GM12878 (cell line): Measurements from ENCODE around the gene DYSF. TPM values are rescaled to one million over a fixed set of nuclear protein-coding genes. Genes with fewer than 3 reads are reported as not detected.

Source experiments
- ATAC-seq: fragments of 200-7000 bp; cut with Tn5 transposase; 3 replicates; pipeline ENCODE4 v1.9.1; 2020; ENCODE audit warnings: mild to moderate bottlenecking, moderate library complexity
- BruUV-seq: library from RNA; stranded (reverse); fragments of 400-500 nt; replicated peaks from 2 replicates; lab custom pipeline; 2021; lab: Mats Ljungman, UMichigan
- CTCF ChIA-PET: fragments of 300-600 bp; sonication (Branson Sonifier 250); formaldehyde crosslinking; extraction: SDS; loops from one replicate; lab custom pipeline; 2021; ENCODE audit warnings: inconsistent platforms; lab: Yijun Ruan, JAX
- POLR2A ChIA-PET: fragments of 350-600 bp; formaldehyde crosslinking; extraction: SDS; loops from one replicate; lab custom pipeline; 2021; ENCODE audit warnings: inconsistent platforms; lab: Charles Lee
- RAD21 ChIA-PET: fragments of 300-600 bp; sonication (Branson Sonifier 250); formaldehyde crosslinking; loops from one replicate; lab custom pipeline; 2023; ENCODE audit warnings: antibody characterized with exemption; ENCODE audit not compliant: unreplicated experiment; lab: Charles Lee
- SMC1A ChIA-PET: fragments of 300-600 bp; sonication (Branson Sonifier 250); formaldehyde crosslinking; loops from one replicate; lab custom pipeline; 2023; ENCODE audit not compliant: unreplicated experiment, uncharacterized antibody; lab: Charles Lee
- DNase-seq: peaks from one replicate; pipeline ENCODE4 v3.0.0-alpha.2; 2011; ENCODE audit warnings: low read depth, low spot score
- FAIRE-seq: peaks from 3 replicates; lab custom pipeline; 2011; peaks lifted over from hg19 to GRCh38; lab: Jason Lieb, UNC
- H2AFZ ChIP-seq: 2 replicates; pipeline ENCODE4 v1.6.0; 2011; ENCODE audit warnings: low read depth, low read length, control low read depth; ENCODE audit not compliant: control insufficient read depth
- H3K27ac ChIP-seq: 2 replicates; pipeline ENCODE4 v1.5.1; 2011; ENCODE audit warnings: control low read depth; ENCODE audit not compliant: control insufficient read depth, insufficient read depth
- H3K27me3 ChIP-seq, 2 experiments: replicated peaks in 1 of 2; 2 replicates each; pipeline versions ENCODE4 v1.6.0 to v1.6.1; 2011; ENCODE audit warnings: low read length in 1 of 2; ENCODE audit not compliant: control insufficient read depth in 2 of 2, insufficient read depth in 2 of 2
- H3K36me3 ChIP-seq, 2 experiments: 2 replicates each; pipeline ENCODE4 v1.5.1; 2011; ENCODE audit warnings: low read length in 1 of 2; ENCODE audit not compliant: control insufficient read depth in 2 of 2, insufficient read depth in 2 of 2
- H3K4me1 ChIP-seq: 2 replicates; pipeline ENCODE4 v1.6.1; 2011; ENCODE audit warnings: mild to moderate bottlenecking, low read length, moderate library complexity, mixed read lengths; ENCODE audit not compliant: control insufficient read depth, insufficient read depth
- H3K4me2 ChIP-seq: 2 replicates; pipeline ENCODE4 v1.6.0; 2011; ENCODE audit warnings: control low read depth; ENCODE audit not compliant: control insufficient read depth, insufficient read depth
- H3K4me3 ChIP-seq: fragments of 200-600 bp; sonication (generic); 2 replicates; pipeline ENCODE4 v1.5.1; 2016
- H3K79me2 ChIP-seq: 2 replicates; pipeline ENCODE4 v1.6.0; 2011; ENCODE audit warnings: low read length; ENCODE audit not compliant: control insufficient read depth, insufficient read depth
- H3K9ac ChIP-seq: 2 replicates; pipeline ENCODE4 v1.8.0; 2011; ENCODE audit warnings: low read length, control low read depth, mixed read lengths; ENCODE audit not compliant: control insufficient read depth, insufficient read depth
- H3K9me3 ChIP-seq: replicated peaks from 3 replicates; pipeline ENCODE4 v1.5.1; 2011; ENCODE audit warnings: mild to moderate bottlenecking, low read length; ENCODE audit not compliant: control insufficient read depth, insufficient read depth
- H4K20me1 ChIP-seq: 2 replicates; pipeline ENCODE4 v1.6.0; 2011; ENCODE audit not compliant: control insufficient read depth, insufficient read depth
- E2F4 ChIP-seq: IDR thresholded peaks from 2 replicates; pipeline ENCODE4 v1.6.1; 2012; ENCODE audit warnings: low read depth, low read length, improper control_type of control experiment
- FOS ChIP-seq: IDR thresholded peaks from 3 replicates; pipeline ENCODE4 v1.6.1; 2011; ENCODE audit warnings: borderline replicate concordance; ENCODE audit not compliant: insufficient read length; ENCODE audit errors: extremely low read depth
- MYC ChIP-seq: IDR thresholded peaks from 2 replicates; pipeline ENCODE4 v1.6.1; 2011; ENCODE audit warnings: mild to moderate bottlenecking, low read length, moderate library complexity, inconsistent platforms; ENCODE audit not compliant: insufficient read depth, insufficient replicate concordance, insufficient read length, severe bottlenecking
- POLR2A ChIP-seq: IDR thresholded peaks from 2 replicates; pipeline ENCODE4 v1.6.1; 2011; ENCODE audit warnings: low read depth, mild to moderate bottlenecking, low read length
- POU2F2 ChIP-seq: IDR thresholded peaks from 3 replicates; pipeline ENCODE4 v1.6.1; 2011; ENCODE audit warnings: low read depth, mild to moderate bottlenecking, low read length, borderline replicate concordance
- RUNX3 ChIP-seq: IDR thresholded peaks from 2 replicates; pipeline ENCODE4 v1.6.1; 2012; ENCODE audit warnings: low read length, inconsistent platforms
- TARDBP ChIP-seq: IDR thresholded peaks from 2 replicates; pipeline ENCODE4 v1.6.1; 2016; ENCODE audit warnings: borderline replicate concordance
- WGBS: methylation state at CpG from one replicate; pipeline ENCODE4 v1.1.6; 2016; ENCODE audit warnings: low lambda C conversion rate; ENCODE audit not compliant: insufficient replicate concordance, insufficient coverage; ENCODE audit errors: missing lambda C conversion rate; 5-methylcytosine and 5-hydroxymethylcytosine counted together
- in situ Hi-C: fragments of 300-500 bp; cut with MboI; formaldehyde crosslinking; loops from 9 replicates; pipeline ENCODE4 v1.14.3; 2018; ENCODE audit warnings: mixed read lengths
- intact Hi-C: fragments of 100-400 bp; cut with micrococcal nuclease; formaldehyde crosslinking; loops from one replicate; pipeline ENCODE4 v1.14.2; 2022; ENCODE audit not compliant: unreplicated experiment
- polyA plus RNA-seq, 11 experiments: library from polyadenylated mRNA; depleted of rRNA in 4 of 11; unstranded in 6 of 11; stranded (reverse) in 5 of 11; fragments of >200 nt; fragmentation: Nextera tagmentation in 4 of 11; fragmentation: Illumina TruSeq in 1 of 11; extraction: Ambion mirVana in 4 of 11; extraction: Trizol in 1 of 11; gene quantifications; 1 replicate in 1 of 11; 2 replicates in 10 of 11; pipeline versions ENCODE4 v1.2.1 to v1.2.3, GENCODE V29; 2011 to 2016; ENCODE audit warnings: inconsistent platforms in 2 of 11, missing spikeins in 2 of 11, low read depth in 1 of 11
- total RNA-seq, 4 experiments: library from RNA; depleted of rRNA in 3 of 4; stranded (reverse); fragments of >200 nt in 3 of 4; fragmentation: Illumina TruSeq in 1 of 4; extraction: Trizol in 1 of 4; gene quantifications; 2 replicates each; pipeline versions ENCODE4 v1.2.1 to v1.2.3, GENCODE V29; 2013 to 2021
- TF ChIP-seq, protein P1 (sequence below): fragments of 150-350 bp; IDR thresholded peaks from 2 replicates; pipeline ENCODE4 v1.6.1; 2014; ENCODE audit warnings: mild to moderate bottlenecking, low read depth, low read length

DYSF gene
- total and polyA plus RNA-seq, 10 of the 15 experiments (the other 5 are each of a cell fraction or from before 2014, with no cell fraction given), result under 0.01 to 0.15 (median 0.03) TPM; not detected in 7

- intact Hi-C loops, result no loop called here
- Histone ChIP-seq H3K4me2 (no peak overlapping the region), H3K79me2 (no peaks in the 10 kb centered on the region), H3K4me3 (no peak overlapping the region), H3K9ac (no peak overlapping the region), H3K9me3 (no peaks in the 10 kb centered on the region), H3K36me3 (no peaks in the 10 kb centered on the region), H3K4me1 (no peaks in the 10 kb centered on the region), H4K20me1 (no peaks in the 10 kb centered on the region), H3K27ac (no peak overlapping the region), H2AFZ (no peak overlapping the region), H3K27me3 (peaks cover 0 to 1% of the 10 kb centered on the region in 2 experiments; a peak in 2 of 4 replicates)
- ATAC-seq, result no peak
- WGBS, result 30% methylated on average over 18 of the region's 21 CpGs
- TF ChIP-seq, protein P1, sequence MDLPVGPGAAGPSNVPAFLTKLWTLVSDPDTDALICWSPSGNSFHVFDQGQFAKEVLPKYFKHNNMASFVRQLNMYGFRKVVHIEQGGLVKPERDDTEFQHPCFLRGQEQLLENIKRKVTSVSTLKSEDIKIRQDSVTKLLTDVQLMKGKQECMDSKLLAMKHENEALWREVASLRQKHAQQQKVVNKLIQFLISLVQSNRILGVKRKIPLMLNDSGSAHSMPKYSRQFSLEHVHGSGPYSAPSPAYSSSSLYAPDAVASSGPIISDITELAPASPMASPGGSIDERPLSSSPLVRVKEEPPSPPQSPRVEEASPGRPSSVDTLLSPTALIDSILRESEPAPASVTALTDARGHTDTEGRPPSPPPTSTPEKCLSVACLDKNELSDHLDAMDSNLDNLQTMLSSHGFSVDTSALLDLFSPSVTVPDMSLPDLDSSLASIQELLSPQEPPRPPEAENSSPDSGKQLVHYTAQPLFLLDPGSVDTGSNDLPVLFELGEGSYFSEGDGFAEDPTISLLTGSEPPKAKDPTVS, result no peak
- TF ChIP-seq MYC (no peak), TARDBP (no peak), RUNX3 (no peak), POU2F2 (no peak), POLR2A (no peak), E2F4 (no peak), FOS (no peak)
- ChIA-PET SMC1A (no interaction called here), RAD21 (no interaction called here), CTCF (no interaction called here), POLR2A (no interaction called here)
- in situ Hi-C loops, result no loop called here
- FAIRE-seq, result no peak
- no TSS peak for BruUV-seq
- DNase-seq, result no peak
Observed at GRCh38 chr2:71700658-71701397, 247.5 kb downstream of the DYSF start.
